ENCODE measurements around the gene OR10C1. TPM values are rescaled to one million over a fixed set of nuclear protein-coding genes. Genes with fewer than 3 reads are reported as not detected.

Gene OR10C1
- polyA plus RNA-seq, 2 of the 4 experiments (the other 2 are of a cell fraction) = not detected

DNA sequence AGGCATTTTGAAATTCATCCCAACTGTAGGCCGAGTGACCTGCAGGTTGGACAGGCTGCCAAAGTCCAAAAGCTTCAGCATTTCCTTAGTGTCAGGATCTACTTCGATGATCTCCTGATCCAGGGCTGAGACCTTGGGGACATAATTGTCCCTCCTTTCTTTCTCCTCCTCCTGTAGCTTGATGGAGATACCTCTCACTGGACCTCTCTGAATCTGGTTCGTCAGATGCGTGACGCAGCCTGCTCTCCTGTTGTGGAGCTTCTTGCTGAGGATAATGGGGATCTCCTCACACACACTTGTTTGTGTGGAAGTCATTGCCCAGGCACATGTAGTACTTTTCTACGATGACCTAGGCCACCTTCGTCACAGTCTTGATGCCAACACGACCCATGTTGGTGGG, 50.2 kb downstream of the OR10C1 start:
- WGBS (ENCODE audit: missing lambda C conversion rate) = 56% methylated on average over 8 of the region's 8 CpGs
- no peak overlapping the region for H3K4me3 ChIP-seq
- FAIRE-seq = no peak
- ATAC-seq = no peak
- H3K4me1 ChIP-seq = no peaks in the 10 kb centered on the region
- POLR2A ChIA-PET = no interaction called here
- H3K27ac ChIP-seq = no peak overlapping the region
- no peak for DNase-seq (ENCODE audit: low read depth in 1 of 2, low spot score in 1 of 2)
- H3K4me2 ChIP-seq = no peak overlapping the region
- CTCF ChIA-PET = interaction anchor here (0.6 kb wide), 1 partner anchor 254 kb away, joined by 3 read pairs; no protein-coding TSS in a partner anchor
- TF ChIP-seq, protein P1, sequence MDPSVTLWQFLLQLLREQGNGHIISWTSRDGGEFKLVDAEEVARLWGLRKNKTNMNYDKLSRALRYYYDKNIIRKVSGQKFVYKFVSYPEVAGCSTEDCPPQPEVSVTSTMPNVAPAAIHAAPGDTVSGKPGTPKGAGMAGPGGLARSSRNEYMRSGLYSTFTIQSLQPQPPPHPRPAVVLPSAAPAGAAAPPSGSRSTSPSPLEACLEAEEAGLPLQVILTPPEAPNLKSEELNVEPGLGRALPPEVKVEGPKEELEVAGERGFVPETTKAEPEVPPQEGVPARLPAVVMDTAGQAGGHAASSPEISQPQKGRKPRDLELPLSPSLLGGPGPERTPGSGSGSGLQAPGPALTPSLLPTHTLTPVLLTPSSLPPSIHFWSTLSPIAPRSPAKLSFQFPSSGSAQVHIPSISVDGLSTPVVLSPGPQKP (IDR thresholded peaks at IDR 0.05; ENCODE audit: low read depth, low read length) = no peak
- TF ChIP-seq CHD2 (IDR thresholded peaks at IDR 0.05; ENCODE audit: low read length, partially characterized antibody) (no peak), NPAS2 (CRISPR knock-in tag; IDR thresholded peaks at IDR 0.05; ENCODE audit: borderline replicate concordance) (no peak), HOXB5 (CRISPR knock-in tag; IDR thresholded peaks at IDR 0.05) (no peak), RNF2 (IDR thresholded peaks at IDR 0.05; ENCODE audit: borderline replicate concordance, low read depth) (no peak), TFCP2L1 (CRISPR knock-in tag; IDR thresholded peaks at IDR 0.05) (no peak), RARB (CRISPR knock-in tag; IDR thresholded peaks at IDR 0.05) (no peak), ATOH8 (CRISPR knock-in tag; IDR thresholded peaks at IDR 0.05; ENCODE audit: low read depth) (no peak)
- no peaks in the 10 kb centered on the region for H3K9me3 ChIP-seq

- FAIRE-seq = no peak
- TF ChIP-seq ZFP36 (IDR thresholded peaks at IDR 0.05; ENCODE audit: borderline replicate concordance, partially characterized antibody) (no peak), ZNF302 (CRISPR knock-in tag; IDR thresholded peaks at IDR 0.05) (no peak), RNF2 (IDR thresholded peaks at IDR 0.05; ENCODE audit: borderline replicate concordance, low read depth) (no peak), JUNB (IDR thresholded peaks at IDR 0.05) (no peak), POLR2AphosphoS2 (conservative IDR thresholded peaks at IDR 0.05; ENCODE audit: low read length) (no peak), NR3C1 (IDR thresholded peaks at IDR 0.05) (no peak), BHLHE40 (IDR thresholded peaks at IDR 0.05; ENCODE audit: low read depth, low read length) (no peak), FOSB (CRISPR knock-in tag; IDR thresholded peaks at IDR 0.05) (no peak), REST (IDR thresholded peaks at IDR 0.05) (no peak)
- TF ChIP-seq, protein P2, sequence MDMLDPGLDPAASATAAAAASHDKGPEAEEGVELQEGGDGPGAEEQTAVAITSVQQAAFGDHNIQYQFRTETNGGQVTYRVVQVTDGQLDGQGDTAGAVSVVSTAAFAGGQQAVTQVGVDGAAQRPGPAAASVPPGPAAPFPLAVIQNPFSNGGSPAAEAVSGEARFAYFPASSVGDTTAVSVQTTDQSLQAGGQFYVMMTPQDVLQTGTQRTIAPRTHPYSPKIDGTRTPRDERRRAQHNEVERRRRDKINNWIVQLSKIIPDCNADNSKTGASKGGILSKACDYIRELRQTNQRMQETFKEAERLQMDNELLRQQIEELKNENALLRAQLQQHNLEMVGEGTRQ (IDR thresholded peaks at IDR 0.05) = no peak
- TF ChIP-seq, protein P1 (IDR thresholded peaks at IDR 0.05; ENCODE audit: low read depth, low read length) = no peak
- Histone ChIP-seq H3K4me3 (no peak overlapping the region), H3K4me2 (no peak overlapping the region), H3K4me1 (no peaks in the 10 kb centered on the region), H3K9me3 (no peaks in the 10 kb centered on the region), H3K27ac (no peak overlapping the region)
- no peak for DNase-seq (ENCODE audit: low read depth in 1 of 2, low spot score in 1 of 2)
- WGBS (ENCODE audit: missing lambda C conversion rate) = 12% methylated on average over 3 of the region's 3 CpGs
- ChIA-PET CTCF (no interaction called here), POLR2A (no interaction called here)
- ATAC-seq = no peak
Measured at GRCh38 chr6:29490055-29490454, 50.9 kb downstream of the OR10C1 start.
